Hematopoietic multipotent progenitor cell treated with erythropoietin and hydrocortisone succinate and interleukin-3 and kit ligand, for 4 days (in vitro differentiated cells): ENCODE measurements around the gene MSI2.

ENCODE experiments used
- DNase-seq: peaks from one replicate; pipeline ENCODE4 v3.0.0-alpha.2; 2015

MSI2 gene

GRCh38 chr17:57655553-57655952 is 399.2 kb downstream of the MSI2 start:
- DNase-seq: no peak

GRCh38 chr17:57657211-57657610 is 400.9 kb downstream of the MSI2 start:
- no peak for DNase-seq

DNA sequence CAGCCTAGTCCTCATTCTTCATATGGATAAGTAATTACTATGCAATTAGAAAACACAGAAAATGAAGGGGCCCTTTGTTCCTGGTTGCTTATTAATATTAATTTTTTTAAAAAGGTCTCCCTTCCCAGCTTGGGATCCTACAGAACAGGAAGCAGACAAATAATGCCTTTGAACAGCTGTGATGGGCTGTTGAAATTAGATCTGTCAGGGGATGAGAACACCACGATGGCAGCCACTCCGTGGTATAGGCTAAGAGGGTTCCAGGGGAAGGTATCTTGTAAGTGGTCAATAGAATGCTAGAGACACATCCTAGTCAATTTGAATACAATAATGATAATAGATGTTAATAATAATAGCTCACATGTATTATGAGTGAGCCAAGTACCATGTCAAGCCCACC is 405.7 kb downstream of the MSI2 start:
- no peak for DNase-seq

GRCh38 chr17:57662644-57663308 is 406.5 kb downstream of the MSI2 start:
- peak; percentile 79 for DNase-seq

- DNase-seq: no peak
These were observed 407.2 kb downstream of the MSI2 start for GRCh38 chr17:57663326-57664070.

GRCh38 chr17:57665128-57665527 is 408.8 kb downstream of the MSI2 start:
- DNase-seq: no peak

DNA sequence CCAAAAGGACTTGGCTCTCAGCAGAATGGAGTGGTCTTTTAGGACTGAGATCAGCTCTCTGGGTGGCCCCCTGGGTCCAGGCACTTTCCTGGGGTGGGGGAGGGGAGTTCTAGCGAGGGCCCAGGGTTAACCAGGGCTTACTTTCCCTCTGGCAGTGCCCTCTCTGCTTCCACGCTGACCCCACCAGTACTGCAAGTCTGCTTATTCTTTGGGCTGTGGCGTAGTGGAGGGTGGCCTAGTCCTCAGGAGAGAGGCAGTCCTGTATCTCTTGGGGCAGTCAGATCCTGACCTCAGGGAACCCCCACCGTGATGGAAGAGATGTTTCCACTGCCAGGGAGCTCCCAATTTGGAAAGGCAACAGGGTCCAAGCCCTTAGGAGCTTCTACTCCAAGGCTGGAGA is 409.4 kb downstream of the MSI2 start:
- no peak for DNase-seq

- peak; percentile 59 for DNase-seq
These were observed 410.0 kb downstream of the MSI2 start for GRCh38 chr17:57666201-57666870.

- no peak for DNase-seq
These were observed 410.6 kb downstream of the MSI2 start for GRCh38 chr17:57666946-57667345.

- no peak for DNase-seq
These were observed 411.2 kb downstream of the MSI2 start for GRCh38 chr17:57667461-57667923.

GRCh38 chr17:57668332-57668731 is 412.0 kb downstream of the MSI2 start:
- no peak for DNase-seq

GRCh38 chr17:57669671-57670529 is 413.6 kb downstream of the MSI2 start:
- no peak for DNase-seq

- DNase-seq: no peak
These were observed 414.6 kb downstream of the MSI2 start for GRCh38 chr17:57670769-57671569.

GRCh38 chr17:57671667-57672632 is 415.6 kb downstream of the MSI2 start:
- DNase-seq: peak; percentile 89

DNA sequence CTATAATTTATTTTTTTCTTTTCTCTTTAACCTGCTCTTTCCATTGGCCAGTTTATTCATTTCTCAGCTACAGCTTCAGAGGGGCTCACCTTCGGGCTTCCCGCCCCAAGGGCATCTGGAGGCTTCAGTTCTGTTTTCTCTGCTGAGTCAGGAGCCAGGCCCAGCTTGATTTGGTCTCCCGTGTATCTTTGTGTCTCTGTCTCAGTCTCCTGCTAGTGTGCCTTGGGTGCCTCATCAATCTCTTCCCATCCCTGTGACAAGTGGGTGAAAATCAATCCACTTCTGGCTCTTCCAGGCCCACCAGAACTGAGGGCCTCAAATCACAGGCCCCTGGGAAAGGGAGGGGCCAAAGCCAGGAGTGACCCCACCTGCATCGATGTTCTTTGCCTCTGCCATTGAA is 416.6 kb downstream of the MSI2 start:
- no peak for DNase-seq

- no peak for DNase-seq
These were observed 418.6 kb downstream of the MSI2 start for GRCh38 chr17:57674894-57675293.

DNA sequence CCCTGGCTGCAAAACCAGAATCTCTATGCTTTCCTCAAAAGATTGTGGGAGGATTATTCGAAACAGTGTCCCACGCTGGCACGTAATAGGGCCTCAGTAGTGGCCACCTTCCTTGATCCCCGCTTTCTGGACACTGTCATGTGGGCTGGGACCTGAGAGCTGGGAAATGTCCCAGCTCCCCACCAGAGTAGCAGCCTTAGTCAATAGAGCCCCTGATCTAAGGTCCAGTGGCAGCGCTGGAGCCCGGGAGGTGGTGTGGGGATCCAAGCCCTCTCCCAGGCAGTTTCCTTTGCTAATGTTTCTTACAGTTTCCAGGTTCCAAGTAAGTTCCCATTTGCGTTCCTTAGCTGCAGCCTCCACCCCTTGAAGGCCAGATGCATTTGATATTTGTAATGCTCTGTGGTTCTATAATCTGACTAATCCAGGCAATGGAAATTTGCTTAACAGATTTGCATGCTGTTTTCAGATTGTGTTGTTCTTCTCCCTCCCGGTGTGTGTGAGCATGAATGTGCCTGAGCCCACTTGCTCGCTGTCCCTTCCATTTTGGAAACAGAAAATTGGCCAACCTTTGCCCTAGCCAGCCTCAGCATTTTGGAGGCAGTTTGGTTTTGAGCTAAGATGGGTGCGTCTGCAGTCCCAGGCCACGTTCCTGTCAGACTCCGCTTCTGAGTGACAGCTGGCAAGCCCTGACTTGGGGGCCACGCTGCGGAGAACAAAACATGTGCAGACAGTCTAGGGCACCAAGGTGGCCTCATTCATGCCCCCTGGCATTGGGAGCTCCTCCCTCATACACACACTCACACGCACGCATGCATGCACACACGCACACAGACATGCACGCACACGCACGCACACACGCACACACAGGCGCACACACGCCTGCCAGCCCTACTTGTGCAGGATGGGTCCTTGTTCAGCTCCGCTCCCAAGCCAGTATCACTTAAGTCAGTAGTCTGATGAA is 419.4 kb downstream of the MSI2 start:
- no peak for DNase-seq

- DNase-seq: no peak
These were observed 420.2 kb downstream of the MSI2 start for GRCh38 chr17:57676543-57676942.

- no peak for DNase-seq
These were observed 421.0 kb downstream of the MSI2 start for GRCh38 chr17:57677301-57677700.

GRCh38 chr17:57677858-57678257 is 421.5 kb downstream of the MSI2 start:
- DNase-seq: no peak
